ENCODE data around the gene PDGFA. TPM values are rescaled to one million over a fixed set of nuclear protein-coding genes. Genes with fewer than 3 reads are reported as not detected.

The PDGFA gene
- total RNA-seq, 1 experiment from 2014 or later, result 18.4 TPM

GRCh38 chr7:477626-478220 lies 41.9 kb downstream of the PDGFA start:
- Histone ChIP-seq H3K36me3 (ENCODE audit: low read depth, low read length) (no peaks in the 10 kb centered on the region), H3F3A (ENCODE audit: low read length, unreplicated experiment) (no peaks in the 10 kb centered on the region), H3K79me2 (ENCODE audit: low read length) (no peaks in the 10 kb centered on the region), H3K27me3 (ENCODE audit: low read length) (no peaks in the 10 kb centered on the region), H3K9me2 (replicated peaks; ENCODE audit: low read length) (no peaks in the 10 kb centered on the region), H3K9ac (ENCODE audit: low read length) (no peak overlapping the region), H2AFZ (ENCODE audit: low read length) (peak overlapping the region; percentile 65; the same call in 1 of the 2 replicates), H3K4me1 (ENCODE audit: insufficient read depth, low read length) (peaks cover 7% of the 10 kb centered on the region; the same call in 1 of the 2 replicates), H4K20me1 (ENCODE audit: low read length) (no peaks in the 10 kb centered on the region), H3K9me3 (ENCODE audit: low read length) (no peaks in the 10 kb centered on the region), H3K4me2 (ENCODE audit: low read length) (peak overlapping the region; percentile 32; the same call in 1 of the 2 replicates), H3K4me3 (ENCODE audit: low read length) (no peak overlapping the region), H3K27ac (ENCODE audit: low read length) (no peak overlapping the region)
- intact Hi-C loops (cut with micrococcal nuclease), result no loop called here
- DNase-seq (peak; percentile 57), ATAC-seq (peak; percentile 74)
- POLR2A ChIA-PET (ENCODE audit: unreplicated experiment), result no interaction called here
- BruUV-seq (replicated peaks), result no TSS peak
- TF ChIP-seq EZH2phosphoT487 (IDR thresholded peaks at IDR 0.05; ENCODE audit: borderline replicate concordance, low read length) (no peak), CTCF (conservative IDR thresholded peaks at IDR 0.05; ENCODE audit: low read depth, low read length) (no peak), EZH2 (IDR thresholded peaks at IDR 0.05; ENCODE audit: low read length, unreplicated experiment) (no peak)
- CTCF ChIA-PET, result no interaction called here

- Histone ChIP-seq H4K20me1 (ENCODE audit: low read length) (no peaks in the 10 kb centered on the region), H3K9ac (ENCODE audit: low read length) (no peak overlapping the region), H3K4me1 (ENCODE audit: insufficient read depth, low read length) (peaks cover 7% of the 10 kb centered on the region; the same call in 1 of the 2 replicates), H3K27ac (ENCODE audit: low read length) (no peak overlapping the region), H3K9me2 (replicated peaks; ENCODE audit: low read length) (no peaks in the 10 kb centered on the region), H3K79me2 (ENCODE audit: low read length) (no peaks in the 10 kb centered on the region), H3K9me3 (ENCODE audit: low read length) (no peaks in the 10 kb centered on the region), H3K27me3 (ENCODE audit: low read length) (no peaks in the 10 kb centered on the region), H3F3A (ENCODE audit: low read length, unreplicated experiment) (no peaks in the 10 kb centered on the region), H3K36me3 (ENCODE audit: low read depth, low read length) (no peaks in the 10 kb centered on the region), H3K4me2 (ENCODE audit: low read length) (no peak overlapping the region), H2AFZ (ENCODE audit: low read length) (no peak overlapping the region), H3K4me3 (ENCODE audit: low read length) (no peak overlapping the region)
- ChIA-PET CTCF (no interaction called here), POLR2A (ENCODE audit: unreplicated experiment) (no interaction called here)
- no TSS peak for BruUV-seq (replicated peaks)
- DNase-seq (no peak), ATAC-seq (no peak)
- intact Hi-C loops (cut with micrococcal nuclease), result no loop called here
- no peak for TF ChIP-seq EZH2 (IDR thresholded peaks at IDR 0.05; ENCODE audit: low read length, unreplicated experiment)
- no peak for TF ChIP-seq CTCF (conservative IDR thresholded peaks at IDR 0.05; ENCODE audit: low read depth, low read length)
- no peak for TF ChIP-seq EZH2phosphoT487 (IDR thresholded peaks at IDR 0.05; ENCODE audit: borderline replicate concordance, low read length)
These were observed 42.8 kb downstream of the PDGFA start for GRCh38 chr7:476736-477360.

- DNase-seq (no peak), ATAC-seq (no peak)
- POLR2A ChIA-PET (ENCODE audit: unreplicated experiment), result no interaction called here
- Histone ChIP-seq H2AFZ (ENCODE audit: low read length) (no peak overlapping the region), H3K4me3 (ENCODE audit: low read length) (no peak overlapping the region), H3K27me3 (ENCODE audit: low read length) (no peaks in the 10 kb centered on the region), H3K27ac (ENCODE audit: low read length) (no peak overlapping the region), H3K9me3 (ENCODE audit: low read length) (no peaks in the 10 kb centered on the region), H3K79me2 (ENCODE audit: low read length) (no peaks in the 10 kb centered on the region), H4K20me1 (ENCODE audit: low read length) (no peaks in the 10 kb centered on the region), H3K9ac (ENCODE audit: low read length) (no peak overlapping the region), H3K4me2 (ENCODE audit: low read length) (no peak overlapping the region), H3K9me2 (replicated peaks; ENCODE audit: low read length) (no peaks in the 10 kb centered on the region), H3K36me3 (ENCODE audit: low read depth, low read length) (no peaks in the 10 kb centered on the region), H3K4me1 (ENCODE audit: insufficient read depth, low read length) (peaks cover 7% of the 10 kb centered on the region; the same call in 1 of the 2 replicates), H3F3A (ENCODE audit: low read length, unreplicated experiment) (no peaks in the 10 kb centered on the region)
- BruUV-seq (replicated peaks), result no TSS peak
- TF ChIP-seq EZH2phosphoT487 (IDR thresholded peaks at IDR 0.05; ENCODE audit: borderline replicate concordance, low read length) (no peak), CTCF (conservative IDR thresholded peaks at IDR 0.05; ENCODE audit: low read depth, low read length) (no peak)
- CTCF ChIA-PET, result no interaction called here
- intact Hi-C loops (cut with micrococcal nuclease), result no loop called here
These were observed 43.6 kb downstream of the PDGFA start for GRCh38 chr7:475951-476441.

All from PC-3 (cell line).